ENCODE results near the gene SRSF12. TPM values are rescaled to one million over a fixed set of nuclear protein-coding genes. Genes with fewer than 3 reads are reported as not detected.
A peak's percentile ranks its signal among the peaks of the same experiment; 100 is the strongest.

SRSF12 gene
- total RNA-seq, 1 donor from 2014 or later: 0.53 TPM

DNA sequence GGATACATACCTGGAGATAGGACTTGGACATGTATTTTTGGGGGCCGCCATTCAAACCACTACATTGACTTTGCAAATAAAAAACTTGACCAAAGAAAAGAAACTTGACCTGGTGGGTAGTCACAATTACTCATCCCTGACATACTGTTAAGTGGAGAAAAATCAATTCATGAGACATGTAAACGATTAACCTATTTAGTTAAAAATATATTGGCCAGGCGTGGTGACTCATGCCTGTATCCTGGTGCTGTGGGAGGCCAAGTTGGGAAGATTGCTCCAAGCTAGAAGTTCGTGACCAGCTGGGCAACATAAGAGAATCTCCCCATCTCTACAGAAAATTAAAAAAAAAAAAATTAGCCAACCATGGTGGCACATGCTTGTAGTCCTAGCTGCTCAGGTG lies 2.5 kb upstream of the SRSF12 start:
- no peaks in the 10 kb centered on the region for H3K9me3 ChIP-seq
- H3K36me3 ChIP-seq: no peaks in the 10 kb centered on the region
- peaks cover 0 to 7% of the 10 kb centered on the region in 2 donors for H3K4me1 ChIP-seq
- no peaks in the 10 kb centered on the region for H3K27me3 ChIP-seq
- no peak for DNase-seq (ENCODE audit: low spot score in 2 of 2)
- TF ChIP-seq, protein P1, sequence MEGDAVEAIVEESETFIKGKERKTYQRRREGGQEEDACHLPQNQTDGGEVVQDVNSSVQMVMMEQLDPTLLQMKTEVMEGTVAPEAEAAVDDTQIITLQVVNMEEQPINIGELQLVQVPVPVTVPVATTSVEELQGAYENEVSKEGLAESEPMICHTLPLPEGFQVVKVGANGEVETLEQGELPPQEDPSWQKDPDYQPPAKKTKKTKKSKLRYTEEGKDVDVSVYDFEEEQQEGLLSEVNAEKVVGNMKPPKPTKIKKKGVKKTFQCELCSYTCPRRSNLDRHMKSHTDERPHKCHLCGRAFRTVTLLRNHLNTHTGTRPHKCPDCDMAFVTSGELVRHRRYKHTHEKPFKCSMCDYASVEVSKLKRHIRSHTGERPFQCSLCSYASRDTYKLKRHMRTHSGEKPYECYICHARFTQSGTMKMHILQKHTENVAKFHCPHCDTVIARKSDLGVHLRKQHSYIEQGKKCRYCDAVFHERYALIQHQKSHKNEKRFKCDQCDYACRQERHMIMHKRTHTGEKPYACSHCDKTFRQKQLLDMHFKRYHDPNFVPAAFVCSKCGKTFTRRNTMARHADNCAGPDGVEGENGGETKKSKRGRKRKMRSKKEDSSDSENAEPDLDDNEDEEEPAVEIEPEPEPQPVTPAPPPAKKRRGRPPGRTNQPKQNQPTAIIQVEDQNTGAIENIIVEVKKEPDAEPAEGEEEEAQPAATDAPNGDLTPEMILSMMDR (IDR thresholded peaks at IDR 0.05): no peak
- intact Hi-C loops (cut with DNase I): no loop called here
- no peak overlapping the region for H3K4me3 ChIP-seq
- H3K27ac ChIP-seq: no peak overlapping the region

DNA sequence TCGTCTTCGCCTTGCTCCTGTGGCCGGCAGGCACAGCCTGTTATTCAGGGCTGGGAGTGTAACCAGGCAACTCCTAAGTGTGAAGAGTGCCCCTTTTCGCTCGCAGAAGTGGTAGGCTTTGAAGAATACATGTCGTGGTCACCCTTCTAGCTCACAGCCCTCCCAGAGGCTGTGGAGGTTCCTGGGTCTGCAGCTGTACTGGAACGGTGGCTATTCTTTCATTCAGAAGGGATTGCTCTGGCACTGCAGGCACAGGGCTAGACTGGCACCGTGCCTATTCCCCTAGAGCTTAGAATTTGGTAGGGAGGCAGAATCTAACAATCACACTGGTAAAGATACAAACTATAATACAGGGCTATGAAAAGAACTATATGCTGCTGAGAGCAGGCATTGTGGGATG lies 1.1 kb upstream of the SRSF12 start:
- Histone ChIP-seq H3K9me3 (no peaks in the 10 kb centered on the region), H3K4me3 (no peak overlapping the region), H3K36me3 (no peaks in the 10 kb centered on the region), H3K27me3 (no peaks in the 10 kb centered on the region), H3K4me1 (peaks cover 0 to 7% of the 10 kb centered on the region in 2 donors), H3K27ac (no peak overlapping the region)
- no peak for DNase-seq (ENCODE audit: low spot score in 2 of 2)
- intact Hi-C loops (cut with DNase I): loop anchor here (1.0 to 2.0 kb wide), 2 partner anchors 36 to 137 kb away; no protein-coding TSS in a partner anchor
- TF ChIP-seq, protein P1 (IDR thresholded peaks at IDR 0.05): no peak

GRCh38 chr6:89116702-89117101 lies 1.2 kb downstream of the SRSF12 start:
- peak overlapping the region; percentile 71 to 90 for H3K4me3 ChIP-seq
- intact Hi-C loops (cut with DNase I): no loop called here

GRCh38 chr6:89111933-89112332 lies 5.9 kb downstream of the SRSF12 start:
- no peaks in the 10 kb centered on the region for H3K36me3 ChIP-seq
- no peaks in the 10 kb centered on the region for H3K27me3 ChIP-seq
- intact Hi-C loops (cut with DNase I): no loop called here
- H3K4me1 ChIP-seq: no peaks in the 10 kb centered on the region
- H3K27ac ChIP-seq: no peak overlapping the region
- no peak overlapping the region for H3K4me3 ChIP-seq
- TF ChIP-seq, protein P1 (IDR thresholded peaks at IDR 0.05): no peak
- H3K9me3 ChIP-seq: no peaks in the 10 kb centered on the region
- no peak for DNase-seq (ENCODE audit: low spot score in 2 of 2)

More at GRCh38 chr6:89116702-89117101, 1.2 kb downstream of the SRSF12 start:
- H3K9me3 ChIP-seq: no peaks in the 10 kb centered on the region
- H3K36me3 ChIP-seq: no peaks in the 10 kb centered on the region
- DNase-seq (ENCODE audit: low spot score in 2 of 2): no peak
- H3K27me3 ChIP-seq: no peaks in the 10 kb centered on the region
- TF ChIP-seq, protein P1 (IDR thresholded peaks at IDR 0.05): no peak
- no peak overlapping the region for H3K27ac ChIP-seq
- peaks cover 0 to 7% of the 10 kb centered on the region in 2 donors for H3K4me1 ChIP-seq

DNA sequence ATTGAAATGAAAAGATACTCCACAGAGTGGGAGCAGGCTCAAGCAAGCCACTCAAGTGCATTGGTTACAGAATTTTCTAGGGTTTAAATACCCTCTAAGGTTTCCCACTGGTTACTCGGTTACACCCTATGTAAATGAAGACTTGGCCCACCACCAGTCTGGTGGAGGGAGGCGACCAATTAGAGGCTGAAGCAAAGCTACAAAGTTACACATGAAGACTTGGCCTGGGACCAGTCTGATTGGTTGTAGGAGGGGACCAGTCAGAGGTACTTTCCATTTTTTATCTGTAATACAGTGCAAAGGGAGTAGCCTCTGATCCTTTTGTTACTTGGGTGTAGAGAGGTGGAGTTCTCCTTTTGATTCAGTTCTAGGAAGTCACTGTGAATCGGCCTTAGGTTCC lies 7.6 kb downstream of the SRSF12 start:
- Histone ChIP-seq H3K36me3 (no peaks in the 10 kb centered on the region), H3K4me1 (no peaks in the 10 kb centered on the region), H3K4me3 (no peak overlapping the region), H3K9me3 (no peaks in the 10 kb centered on the region), H3K27me3 (no peaks in the 10 kb centered on the region), H3K27ac (no peak overlapping the region)
- intact Hi-C loops (cut with DNase I): no loop called here
- DNase-seq (ENCODE audit: low spot score in 2 of 2): no peak
- TF ChIP-seq, protein P1 (IDR thresholded peaks at IDR 0.05): no peak

DNA sequence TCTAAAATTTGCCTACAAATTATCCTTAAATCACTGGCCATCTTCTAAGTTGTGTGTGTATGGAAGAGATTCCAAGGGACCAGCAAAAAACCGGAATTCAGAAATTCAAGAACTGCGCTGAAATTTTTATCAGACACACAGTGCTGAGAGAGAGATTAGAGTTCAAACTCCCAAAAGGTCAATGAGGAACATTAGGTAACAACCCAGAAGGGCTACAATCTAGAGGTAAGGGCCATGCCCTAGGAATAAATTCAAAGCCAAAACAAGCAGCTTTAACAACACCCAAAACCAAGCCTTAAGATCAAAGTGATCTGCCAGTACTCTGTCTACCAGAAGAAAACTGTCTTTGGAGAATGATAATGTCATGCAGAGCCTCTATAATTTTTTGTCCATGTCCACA lies 17.8 kb downstream of the SRSF12 start:
- intact Hi-C loops (cut with DNase I): no loop called here
- Histone ChIP-seq H3K9me3 (no peaks in the 10 kb centered on the region), H3K4me1 (peaks cover 0 to 2% of the 10 kb centered on the region in 2 donors), H3K36me3 (no peaks in the 10 kb centered on the region), H3K4me3 (no peak overlapping the region), H3K27ac (no peak overlapping the region), H3K27me3 (no peaks in the 10 kb centered on the region)
- TF ChIP-seq, protein P1 (IDR thresholded peaks at IDR 0.05): no peak
- no peak for DNase-seq (ENCODE audit: low spot score in 2 of 2)

Data from ascending aorta (tissue), 2 donors.